GM12864 (cell line): ENCODE data around the gene MMP23B.

Source experiments
- DNase-seq: peaks from one replicate; pipeline ENCODE4 v3.0.0-alpha.2; 2011; ENCODE audit warnings: low read depth
- H3K4me3 ChIP-seq: 2 replicates; pipeline ENCODE4 v1.5.1; 2011; ENCODE audit warnings: mild to moderate bottlenecking, low read depth, low read length, control low read depth
- CTCF ChIP-seq: IDR thresholded peaks from 2 replicates; pipeline ENCODE4 v1.5.1; 2011; ENCODE audit warnings: low read depth, mild to moderate bottlenecking, moderate library complexity, low read length, control low read depth, inconsistent platforms; ENCODE audit errors: missing control alignments

MMP23B gene

DNA sequence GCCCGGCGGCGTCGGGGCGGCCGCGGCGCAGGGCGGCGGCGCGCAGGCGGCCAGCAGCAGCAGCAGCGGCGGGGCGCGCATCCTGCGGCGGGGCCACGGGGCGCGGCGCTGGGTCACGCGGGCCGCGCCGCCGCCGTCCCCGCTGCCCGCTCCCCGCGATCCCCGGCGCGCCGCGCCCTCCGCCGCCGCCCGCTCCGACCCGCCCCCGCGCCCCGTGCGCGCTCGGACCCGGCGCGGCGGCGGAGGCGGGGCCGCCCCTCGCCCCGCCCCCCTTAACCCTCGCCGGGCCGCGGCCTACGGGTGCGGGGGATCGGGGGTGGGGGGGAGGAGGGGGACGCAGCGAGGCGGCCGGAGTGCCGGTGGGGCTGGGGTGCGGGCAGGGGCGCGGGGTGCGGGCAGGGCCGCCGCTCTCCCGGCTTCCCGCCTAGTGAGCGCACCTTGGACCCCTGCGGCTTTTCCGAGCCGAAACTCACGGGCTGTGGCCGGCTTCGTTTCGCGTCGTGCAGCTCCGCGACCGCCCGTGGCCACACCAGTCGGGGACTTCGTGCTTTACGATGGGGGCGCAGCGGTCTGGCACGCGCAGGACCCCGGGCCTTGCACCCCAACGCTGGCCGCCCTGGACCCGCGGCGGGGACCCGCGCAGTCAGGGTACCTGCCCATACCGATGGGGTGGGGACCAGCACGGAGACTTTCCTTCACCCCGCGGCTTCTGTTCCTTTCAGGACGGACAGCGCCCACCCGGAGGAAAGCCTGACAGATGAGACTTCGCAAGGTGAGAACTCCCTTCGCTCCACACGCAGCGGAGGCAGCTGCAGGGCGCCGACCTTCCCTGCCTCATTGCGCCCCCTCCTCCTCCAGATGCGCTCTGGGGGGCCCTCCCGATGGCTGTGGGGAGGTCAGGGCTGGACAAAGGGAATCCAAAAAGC lies 31.8 kb upstream of the MMP23B start, which contains the start of gene FNDC10:
FNDC10 (minus strand) TSS at position 201 of the 926 bp plus-strand sequence; CDS start at position 81, 120 bp downstream.
- H3K4me3 ChIP-seq: no peak within 1 kb of the TSS; the same call in 1 of the 2 replicates
- TF ChIP-seq CTCF: no peak
- no peak for DNase-seq

- TF ChIP-seq CTCF: no peak
- no peak overlapping the region for H3K4me3 ChIP-seq
- no peak for DNase-seq
These were observed 31.0 kb upstream of the MMP23B start for GRCh38 chr1:1600861-1601563.

- TF ChIP-seq CTCF: no peak
- no peak for DNase-seq
- H3K4me3 ChIP-seq: no peak overlapping the region
These were observed 30.2 kb upstream of the MMP23B start for GRCh38 chr1:1601564-1602303.

- no peak overlapping the region for H3K4me3 ChIP-seq
- no peak for TF ChIP-seq CTCF
- peak; percentile 41 for DNase-seq
These were observed 29.5 kb upstream of the MMP23B start for GRCh38 chr1:1602304-1602967.

DNA sequence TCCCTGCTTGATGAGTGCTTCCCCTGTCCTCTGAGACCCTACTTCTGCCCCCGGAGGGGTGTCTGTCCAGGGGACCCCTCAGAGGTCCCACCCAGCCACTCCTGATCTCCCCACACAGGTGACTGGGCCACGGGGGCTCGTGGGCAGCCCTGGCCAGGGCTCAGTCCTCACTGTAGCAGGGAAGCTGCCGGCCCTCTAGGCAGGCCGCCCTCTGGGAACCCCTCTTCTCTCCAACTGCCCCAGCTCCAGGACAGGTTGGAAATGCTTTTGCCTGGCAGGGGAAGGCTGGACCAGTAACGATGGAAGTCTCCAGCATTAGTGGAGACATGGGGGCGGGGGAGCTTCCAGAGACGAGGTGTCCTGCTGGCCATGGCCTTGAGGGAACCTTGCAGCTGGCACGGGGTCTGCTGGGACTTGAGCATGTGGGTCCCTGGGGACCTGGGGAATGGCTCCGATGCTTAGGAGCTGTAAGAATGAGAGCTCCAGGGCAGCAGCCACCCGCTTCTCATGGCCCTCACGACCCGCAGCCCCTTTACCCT lies 28.9 kb upstream of the MMP23B start:
- DNase-seq: no peak
- no peak for TF ChIP-seq CTCF
- H3K4me3 ChIP-seq: no peak overlapping the region
